H1 (cell line): ENCODE data around the gene PET100. TPM values are rescaled to one million over a fixed set of nuclear protein-coding genes. Genes with fewer than 3 reads are reported as not detected.

ENCODE experiments used
- CTCF ChIA-PET: fragments of 300-600 bp; sonication (Branson Sonifier 250); formaldehyde crosslinking; loops from one replicate; lab custom pipeline; 2021; ENCODE audit not compliant: partially characterized antibody; lab: Charles Lee
- POLR2A ChIA-PET: fragments of 300-600 bp; sonication (Branson Sonifier 250); formaldehyde crosslinking; loops from one replicate; lab custom pipeline; 2021; ENCODE audit warnings: inconsistent platforms; ENCODE audit not compliant: partially characterized antibody; lab: Charles Lee
- DNase-seq, 2 experiments: peaks; one replicate each; pipeline versions ENCODE4 v3.0.0 to v3.0.0-alpha.2; 2010 to 2022; ENCODE audit warnings: low spot score in 2 of 2, low read depth in 1 of 2, mixed read lengths in 1 of 2
- FAIRE-seq: peaks from 2 replicates; lab custom pipeline; 2011; peaks lifted over from hg19 to GRCh38; lab: Jason Lieb, UNC
- H2AFZ ChIP-seq: 2 replicates; pipeline ENCODE4 v1.8.1; 2012; ENCODE audit warnings: low read length, inconsistent platforms
- H2AK5ac ChIP-seq: 2 replicates; pipeline ENCODE4 v1.6.1; 2013; ENCODE audit warnings: low read depth, low read length
- H2BK120ac ChIP-seq: replicated peaks from 2 replicates; pipeline ENCODE3; 2013; ENCODE audit warnings: low read depth, low read length, inconsistent platforms
- H2BK12ac ChIP-seq: 2 replicates; pipeline ENCODE4 v1.6.1; 2013; ENCODE audit warnings: low read depth, low read length
- H2BK15ac ChIP-seq: 2 replicates; pipeline ENCODE4 v1.6.1; 2013; ENCODE audit warnings: low read length
- H2BK20ac ChIP-seq: 2 replicates; pipeline ENCODE4 v1.6.1; 2013; ENCODE audit warnings: low read length
- H2BK5ac ChIP-seq: 2 replicates; pipeline ENCODE4 v1.6.1; 2013; ENCODE audit warnings: low read depth, low read length
- H3K14ac ChIP-seq: 2 replicates; pipeline ENCODE4 v1.6.1; 2013; ENCODE audit warnings: inconsistent platforms; ENCODE audit not compliant: insufficient read length
- H3K18ac ChIP-seq: 2 replicates; pipeline ENCODE4 v1.6.1; 2013; ENCODE audit warnings: low read length; ENCODE audit errors: extremely low read depth
- H3K23ac ChIP-seq: 2 replicates; pipeline ENCODE4 v1.6.1; 2013; ENCODE audit warnings: inconsistent platforms; ENCODE audit not compliant: insufficient read length
- H3K23me2 ChIP-seq: 2 replicates; pipeline ENCODE4 v1.6.1; 2013; ENCODE audit warnings: low read depth, low read length
- H3K27ac ChIP-seq: 2 replicates; pipeline ENCODE4 v1.6.1; 2011; ENCODE audit warnings: low read depth, low read length, inconsistent platforms
- H3K27me3 ChIP-seq, 4 experiments: replicated peaks in 1 of 4; 1 replicate in 1 of 4; 2 replicates in 3 of 4; pipeline versions ENCODE4 v1.6.1 to v1.8.1; 2011 to 2013; ENCODE audit warnings: low read length in 3 of 4, mild to moderate bottlenecking in 3 of 4, inconsistent platforms in 2 of 4, mixed read lengths in 2 of 4, moderate library complexity in 1 of 4; ENCODE audit not compliant: control insufficient read depth in 3 of 4, insufficient read depth in 3 of 4; ENCODE audit errors: extremely low read depth in 1 of 4
- H3K36me3 ChIP-seq, 4 experiments: 2 replicates each; pipeline versions ENCODE4 v1.6.1 to v1.8.1; 2011 to 2013; ENCODE audit warnings: mild to moderate bottlenecking in 4 of 4, low read length in 3 of 4, moderate library complexity in 2 of 4, control low read depth in 1 of 4, inconsistent platforms in 1 of 4; ENCODE audit not compliant: insufficient read depth in 4 of 4, control insufficient read depth in 2 of 4
- H3K4ac ChIP-seq: replicated peaks from 2 replicates; pipeline ENCODE3; 2013; ENCODE audit warnings: low read length, low read depth, mixed read lengths, inconsistent platforms; ENCODE audit not compliant: insufficient read length
- H3K4me1 ChIP-seq, 4 experiments: replicated peaks in 1 of 4; 1 replicate in 1 of 4; 2 replicates in 3 of 4; pipeline versions ENCODE4 v1.6.1 to v1.8.1; 2011 to 2013; ENCODE audit warnings: low read length in 3 of 4, inconsistent platforms in 2 of 4, mixed read lengths in 1 of 4; ENCODE audit not compliant: insufficient read depth in 4 of 4, control insufficient read depth in 3 of 4
- H3K4me2 ChIP-seq, 2 experiments: 2 replicates each; pipeline versions ENCODE4 v1.6.1 to v1.8.1; 2011 to 2013; ENCODE audit warnings: low read depth in 2 of 2, low read length in 2 of 2, control low read depth in 1 of 2, inconsistent platforms in 1 of 2, mild to moderate bottlenecking in 1 of 2; ENCODE audit not compliant: insufficient read depth in 1 of 2
- H3K4me3 ChIP-seq, 4 experiments: fragments of 200-600, 300-600 bp in 1 of 4; sonication (generic), shearing (Covaris generic), sonication (Bioruptor Twin) in 1 of 4; 2 replicates each; pipeline versions ENCODE4 v1.5.1 to v1.8.1; 2011 to 2016; ENCODE audit warnings: low read length in 4 of 4, low read depth in 3 of 4, control low read depth in 2 of 4, inconsistent platforms in 2 of 4, mild to moderate bottlenecking in 2 of 4, mixed read lengths in 1 of 4, moderate library complexity in 1 of 4; ENCODE audit not compliant: insufficient read depth in 2 of 4; ENCODE audit errors: extremely low read depth in 1 of 4
- H3K56ac ChIP-seq: replicated peaks from 2 replicates; pipeline ENCODE3; 2013; ENCODE audit warnings: low read depth, mild to moderate bottlenecking, mixed read lengths, low read length, inconsistent platforms; ENCODE audit not compliant: insufficient read length
- H3K79me1 ChIP-seq: 2 replicates; pipeline ENCODE4 v1.6.1; 2013; ENCODE audit warnings: low read depth, low read length, control low read depth
- H3K79me2 ChIP-seq, 2 experiments: 2 replicates each; pipeline versions ENCODE4 v1.6.1 to v1.8.1; 2012 to 2013; ENCODE audit warnings: low read length in 2 of 2, mild to moderate bottlenecking in 2 of 2, inconsistent platforms in 1 of 2; ENCODE audit not compliant: insufficient read depth in 2 of 2, control insufficient read depth in 1 of 2
- H3K9ac ChIP-seq, 4 experiments: replicated peaks in 1 of 4; 1 replicate in 1 of 4; 2 replicates in 3 of 4; pipeline versions ENCODE4 v1.6.1 to v1.8.1; 2011 to 2013; ENCODE audit warnings: low read depth in 3 of 4, low read length in 3 of 4, control low read depth in 2 of 4, mild to moderate bottlenecking in 2 of 4, moderate library complexity in 2 of 4, inconsistent platforms in 1 of 4; ENCODE audit errors: extremely low read depth in 1 of 4
- H3K9me3 ChIP-seq, 2 experiments: 2 replicates each; pipeline versions ENCODE4 v1.6.1 to v1.8.1; 2012 to 2013; ENCODE audit warnings: mild to moderate bottlenecking in 2 of 2, moderate library complexity in 2 of 2, control low read depth in 1 of 2, inconsistent platforms in 1 of 2, low read depth in 1 of 2, low read length in 1 of 2, mixed read lengths in 1 of 2; ENCODE audit not compliant: insufficient read depth in 2 of 2
- H4K20me1 ChIP-seq, 2 experiments: replicated peaks in 1 of 2; 2 replicates each; pipeline versions ENCODE3 to v1.8.1; 2011 to 2013; ENCODE audit warnings: inconsistent platforms in 2 of 2, low read length in 2 of 2, mild to moderate bottlenecking in 1 of 2; ENCODE audit not compliant: insufficient read depth in 2 of 2, control insufficient read depth in 1 of 2
- H4K5ac ChIP-seq: 2 replicates; pipeline ENCODE4 v1.6.1; 2013; ENCODE audit warnings: low read length, low read depth, mixed read lengths, inconsistent platforms; ENCODE audit not compliant: insufficient read length
- H4K8ac ChIP-seq: 2 replicates; pipeline ENCODE4 v1.8.0; 2013; ENCODE audit warnings: mild to moderate bottlenecking, moderate library complexity, low read length, inconsistent platforms; ENCODE audit not compliant: insufficient read depth; ENCODE audit errors: extremely low read depth
- H4K91ac ChIP-seq: replicated peaks from 2 replicates; pipeline ENCODE3; 2013; ENCODE audit warnings: low read length, mixed read lengths, inconsistent platforms; ENCODE audit not compliant: insufficient read length
- EGR1 ChIP-seq: IDR thresholded peaks from 2 replicates; pipeline ENCODE4 v1.6.1; 2011; ENCODE audit warnings: low read depth, low read length, borderline replicate concordance
- EP300 ChIP-seq, 2 experiments: IDR thresholded peaks; 1 replicate in 1 of 2; 2 replicates in 1 of 2; pipeline ENCODE4 v1.6.1; 2011 to 2012; ENCODE audit warnings: low read depth in 2 of 2, low read length in 2 of 2, mild to moderate bottlenecking in 2 of 2, borderline replicate concordance in 1 of 2, inconsistent platforms in 1 of 2, moderate library complexity in 1 of 2
- GABPA ChIP-seq: IDR thresholded peaks from 2 replicates; pipeline ENCODE4 v1.6.1; 2011; ENCODE audit warnings: mild to moderate bottlenecking, low read length, moderate library complexity, borderline replicate concordance; ENCODE audit not compliant: insufficient read depth
- HDAC6 ChIP-seq: IDR thresholded peaks from one replicate; pipeline ENCODE4 v1.7.1; 2012; ENCODE audit warnings: low read depth, mild to moderate bottlenecking, inconsistent platforms, low read length, moderate library complexity
- MAFK ChIP-seq: IDR thresholded peaks from 2 replicates; pipeline ENCODE4 v1.6.1; 2012; ENCODE audit warnings: low read depth, mild to moderate bottlenecking, improper control_type of control experiment, low read length
- PHF8 ChIP-seq: fragments of 200-600 bp; sonication (generic); conservative IDR thresholded peaks from 2 replicates; pipeline ENCODE4 v1.7.1; 2012; ENCODE audit warnings: low read depth, mild to moderate bottlenecking, inconsistent platforms, low read length, moderate library complexity
- POLR2AphosphoS5 ChIP-seq: IDR thresholded peaks from 2 replicates; pipeline ENCODE4 v1.6.1; 2011; ENCODE audit warnings: low read depth, low read length
- RFX5 ChIP-seq: IDR thresholded peaks from 2 replicates; pipeline ENCODE4 v1.6.1; 2011; ENCODE audit warnings: low read depth, low read length, improper control_type of control experiment, borderline replicate concordance
- SIRT6 ChIP-seq: IDR thresholded peaks from one replicate; pipeline ENCODE4 v1.7.1; 2012; ENCODE audit warnings: low read length, inconsistent platforms
- SP2 ChIP-seq: IDR thresholded peaks from 2 replicates; pipeline ENCODE4 v1.6.1; 2012; ENCODE audit warnings: mild to moderate bottlenecking, low read length, inconsistent platforms
- TAF1 ChIP-seq: IDR thresholded peaks from 2 replicates; pipeline ENCODE4 v1.6.1; 2011; ENCODE audit warnings: mild to moderate bottlenecking, low read depth, low read length
- TAF7 ChIP-seq: optimal IDR thresholded peaks from 2 replicates; pipeline ENCODE3; 2011; ENCODE audit warnings: low read depth, mild to moderate bottlenecking, inconsistent platforms, low read length, moderate library complexity, borderline replicate concordance
- WGBS, 2 experiments: shearing (Covaris generic) in 1 of 2; methylation state at CpG; one replicate each; pipeline versions ENCODE4 v1.1.6 to v1.1.7; 2013 to 2015; ENCODE audit warnings: low lambda C conversion rate in 2 of 2, mixed read lengths in 2 of 2, inconsistent platforms in 1 of 2, low coverage in 1 of 2, missing lambda C conversion rate in 1 of 2; ENCODE audit not compliant: insufficient replicate concordance in 2 of 2, insufficient coverage in 1 of 2, insufficient read length in 1 of 2; ENCODE audit errors: extremely low coverage in 1 of 2, missing lambda C conversion rate in 1 of 2; 5-methylcytosine and 5-hydroxymethylcytosine counted together
- polyA plus RNA-seq, 7 experiments: library from polyadenylated mRNA; depleted of rRNA in 3 of 7; stranded (reverse) in 5 of 7; unstranded in 2 of 7; fragments of >200 nt in 5 of 7; fragments of 200-250 nt in 2 of 7; gene quantifications; 1 replicate in 5 of 7; 2 replicates in 1 of 7; 4 replicates in 1 of 7; pipeline versions ENCODE4 v1.2.1 to v1.2.3, GENCODE V29; 2011 to 2013; ENCODE audit warnings: missing spikeins in 2 of 7, mixed read lengths in 2 of 7
- total RNA-seq: library from RNA; stranded (reverse); fragmentation: NEBNext Ultra II Directional; extraction: Animal tissue kit (Norgen Biotek cat#: 25700); gene quantifications from 2 replicates; pipeline ENCODE4 v1.2.1, GENCODE V29; 2021

PET100 gene
- total and polyA plus RNA-seq, 2 of the 8 experiments (the other 6 are each of a cell fraction or from before 2014, with no cell fraction given), result 80.8 to 105 TPM

GRCh38 chr19:7628589-7629311, 843 bp upstream of the PET100 start:
- Histone ChIP-seq H2AFZ (peak overlapping the region; percentile 31; the same call in 1 of the 2 replicates), H3K56ac (no peak overlapping the region), H3K4ac (no peak overlapping the region), H4K20me1 (peaks cover 4 to 18% of the 10 kb centered on the region in 2 experiments), H3K27me3 (no peaks in the 10 kb centered on the region), H3K18ac (no peak overlapping the region), H4K5ac (no peak overlapping the region), H3K4me1 (peaks cover 0 to 10% (median 3%) of the 10 kb centered on the region in 4 experiments; a peak in 4 of 7 replicates), H2BK5ac (peak overlapping the region; percentile 83; the same call in 1 of the 2 replicates), H4K8ac (peak overlapping the region; percentile 99; the same call in 1 of the 2 replicates), H3K79me1 (peaks cover 31% of the 10 kb centered on the region), H4K91ac (no peak overlapping the region), H3K23ac (no peak overlapping the region), H3K4me3 (peak overlapping the region; percentile 94 to 100 (median 99)), H3K79me2 (peaks cover 10 to 46% of the 10 kb centered on the region in 2 experiments; a peak in 3 of 4 replicates), H2BK12ac (no peak overlapping the region), H3K4me2 (peak overlapping the region; percentile 93 to 96), H3K14ac (no peak overlapping the region), H3K9me3 (no peaks in the 10 kb centered on the region), H2BK120ac (no peak overlapping the region), H3K27ac (peak overlapping the region; percentile 88), H3K23me2 (peaks cover 14% of the 10 kb centered on the region), H3K36me3 (peaks cover 0 to 11% (median 6%) of the 10 kb centered on the region in 4 experiments; a peak in 4 of 8 replicates), H2BK20ac (no peak overlapping the region), H3K9ac (peak overlapping the region; percentile 92 to 99 (median 94)), H2AK5ac (peak overlapping the region; percentile 95), H2BK15ac (no peak overlapping the region)
- FAIRE-seq (no peak), DNase-seq (no peak)
- WGBS, 2 experiments, result 10% methylated on average over 15 of the region's 15 CpGs; no CpG with 5 or more reads in 1 of the 2 experiments
- POLR2A ChIA-PET, result interaction anchor here (0.8 to 3.3 kb wide), 8 partner anchors 9 to 128 kb away, joined by 3 to 11 read pairs (median 4); no protein-coding TSS in a partner anchor
- CTCF ChIA-PET, result interaction anchor here (1.1 to 1.5 kb wide), 4 partner anchors 10 to 171 kb away, joined by 3 to 5 read pairs (median 4); no protein-coding TSS in a partner anchor
- TF ChIP-seq MAFK (no peak), HDAC6 (no peak), PHF8 (no peak), RFX5 (no peak), POLR2AphosphoS5 (no peak), TAF7 (no peak), SIRT6 (no peak), EP300 (IDR thresholded peaks at IDR 0.05; ENCODE audit: borderline replicate concordance in 1 of 2, low read depth in 2 of 2, low read length in 2 of 2) (no peak), TAF1 (no peak), SP2 (no peak), GABPA (no peak), EGR1 (no peak)
